ENCODE data around the gene SIPA1L3. TPM values are rescaled to one million over a fixed set of nuclear protein-coding genes. Genes with fewer than 3 reads are reported as not detected.

Gene SIPA1L3
- total and polyA plus RNA-seq, 2 of the 13 experiments (the other 11 are each of a cell fraction or from before 2014, with no cell fraction given): 5.5 to 7.7 TPM

DNA sequence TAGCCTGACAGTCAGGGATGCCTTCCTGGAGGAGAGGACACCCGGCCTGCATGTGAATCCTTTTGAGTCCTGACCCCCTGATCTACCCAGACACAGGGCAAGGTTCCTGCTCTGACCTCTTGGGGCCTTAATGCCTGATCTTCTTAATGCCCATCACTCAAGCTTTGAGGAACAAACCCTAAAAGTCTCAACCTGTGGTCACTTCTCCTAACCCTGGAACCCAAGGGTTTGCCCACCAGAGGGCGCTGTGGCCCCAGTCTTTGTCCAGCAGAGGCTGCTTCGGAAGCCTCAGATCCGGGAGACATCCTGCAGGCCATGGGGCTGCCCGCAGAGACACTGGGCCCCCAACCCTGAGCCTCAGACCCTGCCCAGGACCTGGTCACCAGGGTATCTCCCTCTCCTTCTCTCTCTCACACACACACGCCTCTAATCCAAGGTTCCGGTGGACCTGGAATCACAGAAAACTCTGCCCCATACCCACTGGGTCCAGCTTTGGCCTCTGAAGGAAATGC, 326.8 kb downstream of the SIPA1L3 start:
- no TSS peak for BruUV-seq (replicated peaks)
- H3K79me2 ChIP-seq (ENCODE audit: insufficient read depth, low read length): no peaks in the 10 kb centered on the region
- H2AFZ ChIP-seq (ENCODE audit: low read length): no peak overlapping the region
- H3K36me3 ChIP-seq (replicated peaks in 1 of 2; ENCODE audit: control insufficient read depth in 1 of 2, insufficient read depth in 2 of 2, low read length in 2 of 2): no peaks in the 10 kb centered on the region
- 29% methylated on average over 3 of the region's 7 CpGs for WGBS (ENCODE audit: low lambda C conversion rate)
- H3K4me2 ChIP-seq (ENCODE audit: low read depth, low read length): peak overlapping the region; percentile 25; the same call in 1 of the 2 replicates
- H3K27me3 ChIP-seq (ENCODE audit: control insufficient read depth in 1 of 2, insufficient read depth in 2 of 2, low read length in 2 of 2): peaks cover 1 to 4% of the 10 kb centered on the region in 2 experiments; a peak in 3 of 5 replicates
- in situ Hi-C loops (cut with HindIII; ENCODE audit: extremely low pct_ligation_motif_present, low pct_unique_long_range_greater_than_20kb) (no loop called here), intact Hi-C loops (cut with micrococcal nuclease; ENCODE audit: unreplicated experiment) (loop anchor here (2.0 kb wide), 1 partner anchor 101 kb away; the partner anchor contains the start of gene CATSPERG)
- FAIRE-seq (peak; percentile 44), ATAC-seq (peak; percentile 85), DNase-seq (ENCODE audit: low spot score) (peak; percentile 58)
- ChIA-PET POLR2A (interaction anchor here (0.7 kb wide), 1 partner anchor 9 kb away, joined by 7 read pairs; no protein-coding TSS in a partner anchor), CTCF (ENCODE audit: low intra/inter-chr PET ratio, low total read pairs) (interaction anchor here (0.6 to 2.0 kb wide), 2 partner anchors 101 to 335 kb away, joined by 3 to 27 read pairs; partner anchors contain the start of gene CATSPERG)
- peaks cover 4% of the 10 kb centered on the region for H3K4me1 ChIP-seq (ENCODE audit: insufficient read depth, low read length)
- H3K9me3 ChIP-seq (ENCODE audit: low read length): no peaks in the 10 kb centered on the region
- no peak overlapping the region for H3K27ac ChIP-seq (ENCODE audit: extremely low read length, insufficient read depth, low read length)
- no peak overlapping the region for H3K4me3 ChIP-seq (replicated peaks in 1 of 3; ENCODE audit: insufficient read depth in 1 of 3, low read depth in 2 of 3, low read length in 3 of 3)
- H3K9ac ChIP-seq (ENCODE audit: insufficient read depth, low read depth, low read length): no peak overlapping the region
- H4K20me1 ChIP-seq (ENCODE audit: insufficient read depth, low read length): no peaks in the 10 kb centered on the region
- peak in 1 of 2 experiments; percentile 51; a peak in 1 of 4 replicates for TF ChIP-seq HMGXB4 (CRISPR knock-in tag; IDR thresholded peaks at IDR 0.05; ENCODE audit: borderline replicate concordance in 1 of 2, low read depth in 1 of 2)
- TF ChIP-seq, protein P1, sequence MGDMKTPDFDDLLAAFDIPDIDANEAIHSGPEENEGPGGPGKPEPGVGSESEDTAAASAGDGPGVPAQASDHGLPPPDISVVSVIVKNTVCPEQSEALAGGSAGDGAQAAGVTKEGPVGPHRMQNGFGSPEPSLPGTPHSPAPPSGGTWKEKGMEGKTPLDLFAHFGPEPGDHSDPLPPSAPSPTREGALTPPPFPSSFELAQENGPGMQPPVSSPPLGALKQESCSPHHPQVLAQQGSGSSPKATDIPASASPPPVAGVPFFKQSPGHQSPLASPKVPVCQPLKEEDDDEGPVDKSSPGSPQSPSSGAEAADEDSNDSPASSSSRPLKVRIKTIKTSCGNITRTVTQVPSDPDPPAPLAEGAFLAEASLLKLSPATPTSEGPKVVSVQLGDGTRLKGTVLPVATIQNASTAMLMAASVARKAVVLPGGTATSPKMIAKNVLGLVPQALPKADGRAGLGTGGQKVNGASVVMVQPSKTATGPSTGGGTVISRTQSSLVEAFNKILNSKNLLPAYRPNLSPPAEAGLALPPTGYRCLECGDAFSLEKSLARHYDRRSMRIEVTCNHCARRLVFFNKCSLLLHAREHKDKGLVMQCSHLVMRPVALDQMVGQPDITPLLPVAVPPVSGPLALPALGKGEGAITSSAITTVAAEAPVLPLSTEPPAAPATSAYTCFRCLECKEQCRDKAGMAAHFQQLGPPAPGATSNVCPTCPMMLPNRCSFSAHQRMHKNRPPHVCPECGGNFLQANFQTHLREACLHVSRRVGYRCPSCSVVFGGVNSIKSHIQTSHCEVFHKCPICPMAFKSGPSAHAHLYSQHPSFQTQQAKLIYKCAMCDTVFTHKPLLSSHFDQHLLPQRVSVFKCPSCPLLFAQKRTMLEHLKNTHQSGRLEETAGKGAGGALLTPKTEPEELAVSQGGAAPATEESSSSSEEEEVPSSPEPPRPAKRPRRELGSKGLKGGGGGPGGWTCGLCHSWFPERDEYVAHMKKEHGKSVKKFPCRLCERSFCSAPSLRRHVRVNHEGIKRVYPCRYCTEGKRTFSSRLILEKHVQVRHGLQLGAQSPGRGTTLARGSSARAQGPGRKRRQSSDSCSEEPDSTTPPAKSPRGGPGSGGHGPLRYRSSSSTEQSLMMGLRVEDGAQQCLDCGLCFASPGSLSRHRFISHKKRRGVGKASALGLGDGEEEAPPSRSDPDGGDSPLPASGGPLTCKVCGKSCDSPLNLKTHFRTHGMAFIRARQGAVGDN (CRISPR knock-in tag; IDR thresholded peaks at IDR 0.05): peak; percentile 34; the same call in 1 of the 2 replicates
- TF ChIP-seq STAG1 (CRISPR knock-in tag; IDR thresholded peaks at IDR 0.05): peak; percentile 96
- 0 out of 2 replicates have a peak, but pooled peaks have one; percentile 17 for TF ChIP-seq MAX (IDR thresholded peaks at IDR 0.05)
- TF ChIP-seq SALL2 (CRISPR knock-in tag; IDR thresholded peaks at IDR 0.05): 0 out of 2 replicates have a peak, but pooled peaks have one; percentile 19
- TF ChIP-seq CTCF (CRISPR knock-in tag; IDR thresholded peaks at IDR 0.05): peak; percentile 91
- no peak for TF ChIP-seq BHLHE40 (IDR thresholded peaks at IDR 0.05; ENCODE audit: low read length)
- TF ChIP-seq ETV5 (CRISPR knock-in tag; IDR thresholded peaks at IDR 0.05; ENCODE audit: borderline replicate concordance): peak; percentile 59; the same call in 1 of the 2 replicates
- no peak for TF ChIP-seq PRPF4 (IDR thresholded peaks at IDR 0.05; ENCODE audit: low read depth, low read length, poor library complexity, severe bottlenecking)
- TF ChIP-seq, protein P2, sequence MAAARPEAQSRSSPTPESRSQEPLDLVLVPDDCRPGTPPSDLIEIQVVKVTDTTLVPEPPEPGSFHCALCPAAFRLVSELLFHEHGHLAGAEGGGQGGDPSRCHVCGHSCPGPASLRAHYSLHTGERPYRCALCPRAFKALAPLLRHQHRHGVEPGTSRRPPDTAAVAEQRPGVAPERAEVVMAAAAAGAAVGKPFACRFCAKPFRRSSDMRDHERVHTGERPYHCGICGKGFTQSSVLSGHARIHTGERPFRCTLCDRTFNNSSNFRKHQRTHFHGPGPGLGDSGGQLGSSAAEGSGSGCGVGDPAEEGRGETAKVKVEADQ (CRISPR knock-in tag; IDR thresholded peaks at IDR 0.05; ENCODE audit: borderline replicate concordance): 0 out of 2 replicates have a peak, but pooled peaks have one; percentile 38
- TF ChIP-seq TEAD3 (CRISPR knock-in tag; optimal IDR thresholded peaks at IDR 0.05; ENCODE audit: borderline replicate concordance): peak; percentile 28
- peak; percentile 76 for TF ChIP-seq KDM2A (CRISPR knock-in tag; IDR thresholded peaks at IDR 0.05; ENCODE audit: borderline replicate concordance, low read depth)
